HG03135 (cell line): ENCODE results near the gene NPAS3.

ENCODE experiments used
- ATAC-seq: cut with Tn5 transposase; IDR thresholded peaks from one replicate; pipeline ENCODE4 v1.9.1; 2021; ENCODE audit warnings: mild to moderate bottlenecking, moderate library complexity; ENCODE audit not compliant: unreplicated experiment

The NPAS3 gene

DNA sequence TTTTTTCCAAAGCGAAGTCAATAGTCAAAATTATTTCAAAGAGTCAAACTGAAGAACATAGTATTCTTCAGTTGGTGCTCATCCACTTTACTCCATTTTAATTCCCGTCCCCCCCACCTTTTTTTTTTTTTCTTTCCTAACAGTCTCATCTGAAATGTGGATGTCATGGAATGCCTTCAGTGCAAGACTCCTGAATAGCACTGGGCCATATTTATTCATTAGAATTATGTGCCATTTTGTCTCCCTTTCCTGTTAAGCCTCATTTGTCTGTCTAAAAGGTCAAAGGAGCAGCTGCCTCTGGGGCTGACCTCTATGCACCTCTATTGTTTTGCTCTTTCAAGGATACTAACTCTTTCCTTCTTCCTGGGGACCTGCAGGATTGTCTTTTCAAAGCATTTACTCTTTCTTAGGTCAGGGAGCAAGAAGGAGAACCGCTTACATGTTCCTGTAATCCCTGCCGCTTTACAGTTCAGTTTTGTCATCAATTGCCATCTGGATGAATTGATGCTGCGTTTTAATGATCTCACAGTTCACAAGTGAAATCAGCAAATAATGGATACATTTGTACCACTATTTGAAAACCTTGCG, 310.6 kb downstream of the NPAS3 start:
- ATAC-seq, result no peak

DNA sequence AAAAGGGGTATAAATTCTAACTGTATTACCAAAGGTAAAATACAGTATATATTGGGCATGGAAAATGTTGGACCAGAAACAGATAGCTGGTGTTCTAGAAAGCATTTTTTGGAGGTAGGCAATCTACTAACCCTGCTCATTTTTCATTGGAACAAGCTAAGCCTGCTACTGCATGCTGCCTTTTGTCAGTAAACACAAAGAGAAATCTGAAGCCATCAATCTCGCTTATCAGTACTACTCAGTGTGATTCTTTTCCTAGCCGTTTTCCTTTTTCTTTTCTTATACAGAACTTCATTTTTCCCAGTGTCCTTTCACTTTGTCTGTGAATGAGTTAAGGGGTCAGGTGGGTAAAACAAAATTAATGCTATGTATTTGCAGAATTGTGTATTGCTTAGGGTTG, 312.3 kb downstream of the NPAS3 start:
- no peak for ATAC-seq

- no peak for ATAC-seq
Measured at GRCh38 chr14:33254342-33254741, 315.7 kb downstream of the NPAS3 start.

GRCh38 chr14:33254861-33255395, 316.2 kb downstream of the NPAS3 start:
- ATAC-seq, result no peak

GRCh38 chr14:33257796-33258195, 319.1 kb downstream of the NPAS3 start:
- ATAC-seq, result no peak

DNA sequence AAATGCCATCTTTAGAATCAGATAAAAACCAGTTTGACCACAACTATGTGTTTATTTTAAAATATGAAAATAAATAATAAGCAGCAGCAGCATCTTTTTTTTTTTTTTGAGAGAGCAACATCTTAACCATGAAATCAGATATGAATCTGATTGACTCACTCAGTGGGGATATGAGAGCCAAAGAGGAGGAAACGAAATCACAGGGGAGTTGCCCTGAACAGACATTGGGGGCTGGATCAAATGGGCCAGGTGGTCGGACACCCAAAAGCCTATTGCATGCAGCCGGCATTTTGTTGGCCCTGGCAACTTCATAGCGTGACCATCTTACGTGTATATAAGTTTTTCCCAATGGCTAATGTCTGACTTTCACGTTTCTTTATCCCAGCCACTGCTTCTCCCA, 321.1 kb downstream of the NPAS3 start:
- no peak for ATAC-seq

DNA sequence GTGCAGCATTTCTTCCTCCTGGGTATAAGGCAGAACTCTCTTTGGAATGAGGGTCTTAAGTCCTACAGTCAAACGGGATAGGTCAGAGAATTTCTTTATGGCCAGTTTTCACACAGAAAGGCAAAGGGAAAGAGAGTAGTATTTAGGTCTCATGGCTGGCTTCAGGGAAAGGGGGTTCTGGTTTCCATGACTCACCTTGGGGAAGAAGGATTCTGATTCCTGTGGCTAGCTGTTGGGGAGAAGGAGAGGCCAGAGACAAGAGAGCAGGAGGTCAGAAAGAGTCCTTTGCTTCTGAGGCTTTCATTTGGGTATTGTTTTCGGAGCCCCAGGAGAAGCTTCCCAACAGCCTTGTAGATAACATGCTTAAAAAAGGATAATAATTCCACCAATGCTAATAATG, 332.5 kb downstream of the NPAS3 start:
- no peak for ATAC-seq

GRCh38 chr14:33271891-33272290, 333.2 kb downstream of the NPAS3 start:
- ATAC-seq, result no peak

GRCh38 chr14:33273978-33274377, 335.3 kb downstream of the NPAS3 start:
- no peak for ATAC-seq

DNA sequence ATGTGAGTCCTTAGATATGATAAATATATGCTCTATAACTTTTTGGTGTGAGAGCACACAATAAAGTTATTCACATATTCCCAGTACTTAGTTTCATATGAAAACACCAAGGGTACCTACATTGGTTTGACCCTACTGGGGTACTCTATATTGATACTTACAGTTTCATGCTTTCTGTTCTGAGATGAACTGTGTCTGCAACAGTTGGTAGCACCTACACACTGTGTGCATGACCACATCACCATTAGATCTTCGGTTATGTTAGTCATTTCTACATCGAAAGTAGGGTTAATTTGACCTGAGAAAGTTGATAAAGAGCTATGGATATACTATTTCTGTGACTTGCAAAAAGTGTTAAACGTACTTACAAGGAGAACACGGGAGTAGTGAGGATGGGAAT, 337.2 kb downstream of the NPAS3 start:
- ATAC-seq, result no peak

GRCh38 chr14:33279865-33280264, 341.2 kb downstream of the NPAS3 start:
- no peak for ATAC-seq

- no peak for ATAC-seq
Measured at GRCh38 chr14:33280646-33281045, 342.0 kb downstream of the NPAS3 start.

DNA sequence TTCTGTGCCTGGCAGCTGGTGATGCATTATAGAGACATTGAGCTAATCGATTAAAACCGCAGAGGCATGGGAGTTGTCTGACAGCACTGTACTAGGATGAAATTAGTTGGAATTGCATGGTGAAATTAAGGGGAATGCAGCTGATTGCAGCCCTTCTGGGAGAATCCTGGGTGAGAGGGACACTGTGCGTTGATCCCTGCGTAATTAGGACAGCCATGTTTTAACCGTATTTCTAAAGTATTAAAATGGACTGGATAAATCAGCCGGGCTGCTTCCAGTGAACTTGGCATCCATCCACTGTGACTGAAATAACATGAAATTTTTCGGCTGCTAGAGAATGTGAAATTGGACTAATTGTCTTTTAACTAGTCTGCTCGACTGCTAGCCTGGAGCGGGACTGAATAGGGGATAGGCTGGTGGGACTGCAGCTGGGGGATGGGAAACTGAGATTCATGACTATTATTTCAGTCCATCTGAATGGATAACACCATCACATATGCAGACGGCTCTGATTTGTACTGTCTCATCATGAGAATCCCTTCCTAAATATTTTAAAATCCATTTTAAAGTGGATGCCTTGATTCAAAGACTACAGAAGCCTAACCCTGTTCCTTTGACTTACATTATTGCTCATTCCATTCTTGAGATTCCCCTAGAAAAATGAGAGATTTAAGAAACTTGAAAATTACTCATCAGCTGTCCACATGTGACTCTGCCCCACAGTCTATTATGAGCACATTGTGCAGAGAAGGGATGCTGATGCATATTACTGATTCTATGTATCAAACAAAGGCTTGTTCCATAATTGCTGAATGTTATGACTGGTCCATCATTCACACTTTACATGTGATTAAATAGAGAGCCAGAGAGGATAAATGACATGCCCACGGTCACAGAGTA, 343.9 kb downstream of the NPAS3 start:
- no peak for ATAC-seq

DNA sequence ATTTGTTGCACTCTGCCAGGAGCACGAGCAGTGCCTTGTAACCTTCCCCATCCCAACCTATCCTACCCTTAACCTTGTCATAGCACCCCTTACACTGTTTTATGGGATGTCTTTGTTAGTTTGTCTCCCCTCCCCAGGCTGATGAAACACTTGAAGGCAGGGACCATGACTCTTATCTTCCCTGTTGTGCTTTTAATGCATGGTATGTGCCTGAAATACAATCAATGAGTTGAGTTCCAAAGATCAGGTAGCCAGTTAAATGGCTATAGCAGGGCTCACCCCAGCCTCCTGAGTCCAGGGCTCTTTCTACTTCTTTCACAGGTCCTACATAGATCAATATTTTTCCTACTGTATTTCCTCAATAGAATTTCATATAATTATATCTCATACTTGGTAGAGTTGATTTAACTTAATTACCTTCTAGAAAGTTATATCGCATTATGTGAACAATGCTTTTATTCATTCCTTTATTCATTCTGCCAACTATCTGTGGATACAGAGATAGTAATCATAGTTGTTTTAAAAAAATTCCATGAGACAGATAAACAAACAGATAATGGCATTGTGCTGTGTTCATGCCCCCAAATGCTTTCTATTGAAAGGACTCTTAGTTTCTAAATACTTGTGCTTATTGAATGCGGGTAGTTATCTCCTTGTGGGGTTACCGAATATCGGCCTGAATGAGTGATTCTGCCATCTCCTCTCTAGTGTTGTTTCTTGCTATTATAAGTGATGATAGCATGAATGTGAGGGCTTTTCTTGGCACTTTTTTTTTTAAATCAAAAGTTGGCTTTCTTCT, 347.4 kb downstream of the NPAS3 start:
- no peak for ATAC-seq

DNA sequence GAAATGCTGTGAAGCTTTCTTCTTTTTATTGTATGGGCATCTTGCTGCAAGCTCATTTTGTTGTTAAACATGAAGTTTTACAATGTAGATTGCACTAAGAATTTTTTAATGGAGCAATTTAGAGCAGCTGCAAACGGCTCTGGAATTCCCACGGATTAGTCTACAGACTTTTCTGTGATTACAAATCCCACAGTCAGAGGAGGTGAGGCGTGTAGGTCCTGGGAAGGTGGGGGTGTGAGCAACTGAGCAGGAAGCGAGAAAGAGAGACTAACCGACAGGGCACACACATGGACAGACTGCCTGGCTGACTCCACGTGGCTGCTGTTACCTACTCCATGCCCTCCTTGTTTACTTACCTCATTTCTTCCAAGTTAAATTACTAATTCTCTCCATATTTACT, 348.5 kb downstream of the NPAS3 start:
- no peak for ATAC-seq

- ATAC-seq, result no peak
Measured at GRCh38 chr14:33290641-33291040, 352.0 kb downstream of the NPAS3 start.

- no peak for ATAC-seq
Measured at GRCh38 chr14:33291529-33292104, 352.9 kb downstream of the NPAS3 start.

DNA sequence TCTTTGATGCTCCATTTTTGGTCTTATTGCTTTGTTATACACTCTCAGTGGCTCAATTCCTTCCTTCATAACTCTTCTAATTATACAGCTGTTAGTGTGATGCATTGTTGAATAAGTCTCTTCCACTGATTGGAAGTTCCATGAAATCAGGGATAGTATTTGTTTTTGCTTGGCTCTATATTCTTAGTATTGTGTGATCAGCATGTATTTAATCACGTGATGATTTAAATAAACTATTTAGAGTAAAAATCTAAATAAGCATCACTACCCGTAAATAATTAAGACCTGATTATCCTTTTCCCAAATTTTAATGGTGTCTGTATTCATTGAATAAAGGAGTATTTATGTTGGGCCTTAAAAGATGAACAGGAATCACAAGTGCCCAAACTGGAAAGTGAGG, 355.7 kb downstream of the NPAS3 start:
- no peak for ATAC-seq

DNA sequence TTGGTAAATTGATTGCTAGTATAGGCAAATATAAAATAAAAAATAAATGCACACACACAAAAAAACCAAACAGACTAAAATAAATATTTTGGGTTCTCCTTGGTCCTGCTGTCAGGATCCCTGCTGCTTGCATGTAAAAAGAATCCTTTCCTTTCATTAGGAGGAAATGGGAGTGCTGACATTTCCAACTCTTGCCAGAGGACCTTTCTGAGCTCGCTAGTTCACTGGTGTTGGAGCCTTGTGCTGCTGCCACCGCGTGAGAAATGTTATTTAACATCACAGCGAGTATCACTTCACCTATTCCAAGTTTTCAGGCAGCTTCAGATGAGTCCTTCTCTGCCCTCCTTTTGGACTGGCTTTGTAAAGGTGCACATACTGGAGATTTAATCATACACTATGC, 358.9 kb downstream of the NPAS3 start:
- ATAC-seq, result no peak

DNA sequence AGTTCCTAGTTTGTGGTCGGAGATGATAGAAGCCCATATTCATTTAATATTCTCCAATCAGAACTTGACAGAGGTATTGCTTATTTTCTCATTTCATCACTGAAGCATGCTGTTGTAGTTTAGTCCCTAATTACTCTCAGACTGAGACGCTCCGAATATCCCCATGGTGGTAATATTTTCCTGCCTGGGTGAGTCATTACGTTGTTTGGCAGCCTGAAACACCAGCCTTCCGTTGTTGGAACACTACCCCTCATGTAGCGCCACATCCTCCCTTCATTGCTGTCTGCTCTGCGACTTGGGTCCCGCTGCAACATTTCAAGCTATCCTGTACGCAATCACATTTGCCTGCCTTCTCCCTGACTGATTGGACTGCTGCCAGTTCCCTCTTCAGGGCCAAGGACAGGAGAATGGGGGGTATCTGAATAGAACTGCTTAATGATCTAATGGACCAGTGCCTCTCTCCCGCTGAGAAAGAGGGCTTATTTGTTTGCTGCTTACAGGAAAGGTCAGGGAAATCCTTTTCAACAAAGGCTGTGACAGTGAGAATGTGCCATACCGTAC, 369.1 kb downstream of the NPAS3 start:
- no peak for ATAC-seq

DNA sequence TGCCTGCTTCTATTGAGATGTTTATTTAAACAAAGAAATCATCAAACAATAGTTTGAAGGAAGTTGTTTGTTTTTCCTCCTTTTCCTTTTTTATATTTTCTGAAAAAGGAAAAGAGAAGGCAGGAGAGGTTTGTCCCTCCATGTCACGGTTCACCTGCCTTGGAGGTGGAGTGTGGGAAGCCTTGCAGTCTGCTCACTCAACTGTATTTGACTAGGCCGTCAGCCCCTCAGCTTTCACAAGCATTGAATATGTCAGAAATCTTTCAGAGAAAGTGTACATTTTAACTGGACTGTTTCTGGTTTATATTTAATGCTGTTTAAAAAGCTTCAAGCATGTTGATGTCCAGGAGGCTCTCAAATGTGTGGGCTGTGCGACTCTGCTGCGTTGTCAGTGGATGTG, 370.4 kb downstream of the NPAS3 start:
- ATAC-seq, result no peak
